ENCODE data around the gene PHLDA1. TPM values are rescaled to one million over a fixed set of nuclear protein-coding genes. Genes with fewer than 3 reads are reported as not detected.

The PHLDA1 gene
- total and polyA plus RNA-seq, 8 donors: 15.8 to 59.3 (median 48.2) TPM

GRCh38 chr12:75982169-75982564, 49.4 kb downstream of the PHLDA1 start:
- H3K4me1 ChIP-seq: peaks cover 14 to 50% of the 10 kb centered on the region in 2 donors
- no peaks in the 10 kb centered on the region for H3K9me3 ChIP-seq
- H3K27ac ChIP-seq: no peak overlapping the region
- no peaks in the 10 kb centered on the region for H3K36me3 ChIP-seq
- DNase-seq (no peak), ATAC-seq (no peak)
- no peak overlapping the region for H3K4me3 ChIP-seq
- intact Hi-C loops (cut with DNase I): no loop called here
- no peak for TF ChIP-seq CTCF (IDR thresholded peaks at IDR 0.05)
- no peaks in the 10 kb centered on the region for H3K27me3 ChIP-seq

GRCh38 chr12:75981247-75982168, 50.1 kb downstream of the PHLDA1 start:
- no peaks in the 10 kb centered on the region for H3K36me3 ChIP-seq
- intact Hi-C loops (cut with DNase I): no loop called here
- DNase-seq (no peak), ATAC-seq (no peak)
- H3K27ac ChIP-seq: peak overlapping the region in 1 of 2 donors; percentile 16
- no peaks in the 10 kb centered on the region for H3K27me3 ChIP-seq
- TF ChIP-seq CTCF (IDR thresholded peaks at IDR 0.05): no peak
- no peaks in the 10 kb centered on the region for H3K9me3 ChIP-seq
- no peak overlapping the region for H3K4me3 ChIP-seq
- H3K4me1 ChIP-seq: peaks cover 14 to 56% of the 10 kb centered on the region in 2 donors

- ATAC-seq (no peak), DNase-seq (no peak)
- no peaks in the 10 kb centered on the region for H3K36me3 ChIP-seq
- no peaks in the 10 kb centered on the region for H3K9me3 ChIP-seq
- intact Hi-C loops (cut with DNase I): no loop called here
- H3K4me1 ChIP-seq: peaks cover 14 to 80% of the 10 kb centered on the region in 2 donors
- no peaks in the 10 kb centered on the region for H3K27me3 ChIP-seq
- peak overlapping the region; percentile 77 to 85 for H3K27ac ChIP-seq
- no peak for TF ChIP-seq CTCF (IDR thresholded peaks at IDR 0.05)
- H3K4me3 ChIP-seq: no peak overlapping the region
These were observed 52.4 kb downstream of the PHLDA1 start for GRCh38 chr12:75979181-75979580.

GRCh38 chr12:75978677-75979076, 52.9 kb downstream of the PHLDA1 start:
- no peaks in the 10 kb centered on the region for H3K36me3 ChIP-seq
- intact Hi-C loops (cut with DNase I): no loop called here
- H3K4me3 ChIP-seq: no peak overlapping the region
- peaks cover 14 to 84% of the 10 kb centered on the region in 2 donors for H3K4me1 ChIP-seq
- DNase-seq: no peak
- ATAC-seq: no peak
- TF ChIP-seq CTCF (IDR thresholded peaks at IDR 0.05): no peak
- H3K27ac ChIP-seq: peak overlapping the region; percentile 77 to 85
- no peaks in the 10 kb centered on the region for H3K27me3 ChIP-seq
- no peaks in the 10 kb centered on the region for H3K9me3 ChIP-seq

- ATAC-seq (peak; percentile 92), DNase-seq (peak in 2 of 4 donors; percentile 64 to 78)
- Histone ChIP-seq H3K36me3 (no peaks in the 10 kb centered on the region), H3K9me3 (no peaks in the 10 kb centered on the region), H3K27ac (peak overlapping the region; percentile 77 to 85), H3K4me3 (no peak overlapping the region), H3K27me3 (no peaks in the 10 kb centered on the region), H3K4me1 (peaks cover 14 to 81% of the 10 kb centered on the region in 2 donors)
- intact Hi-C loops (cut with DNase I): no loop called here
- no peak for TF ChIP-seq CTCF (IDR thresholded peaks at IDR 0.05)
These were observed 53.5 kb downstream of the PHLDA1 start for GRCh38 chr12:75977952-75978671.
